Measurements from ENCODE around the gene TMEM135.

DNA sequence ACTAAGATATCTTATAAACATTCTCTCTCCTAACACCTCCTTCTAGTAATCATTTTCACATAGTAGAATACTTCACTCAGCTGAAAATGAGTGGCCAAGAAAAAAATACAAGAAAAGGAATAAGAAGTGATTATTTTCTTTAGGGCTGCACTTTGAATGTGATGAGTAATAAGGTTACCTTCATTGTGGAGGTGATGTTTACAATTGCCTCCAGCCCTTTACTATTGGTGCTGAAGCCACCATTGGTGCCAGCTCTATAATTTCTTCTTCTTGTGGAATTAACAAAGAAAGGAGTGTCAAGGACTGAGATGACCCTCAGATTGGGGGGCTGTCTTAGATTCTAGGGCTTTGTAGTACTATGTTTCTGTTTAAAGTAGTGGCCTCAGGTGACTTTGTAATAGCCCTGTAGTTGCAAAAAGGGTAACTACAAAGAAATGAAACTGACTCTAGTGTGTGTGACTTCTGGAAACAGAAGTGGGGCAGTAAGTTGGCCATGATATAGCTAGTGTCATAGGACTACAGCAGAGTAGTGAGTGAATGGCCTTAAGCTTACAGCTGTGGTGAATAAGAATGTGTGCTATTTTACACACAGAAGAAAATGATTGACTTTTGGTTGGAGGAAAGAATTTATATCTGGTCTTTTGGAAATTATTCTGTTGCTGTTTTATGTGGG, 287.2 kb downstream of the TMEM135 start:
- no peak for TF ChIP-seq EZH2 (IDR thresholded peaks at IDR 0.05; ENCODE audit: borderline replicate concordance, insufficient read depth, low read depth, low read length, poor library complexity, severe bottlenecking)
- TF ChIP-seq, protein P1, sequence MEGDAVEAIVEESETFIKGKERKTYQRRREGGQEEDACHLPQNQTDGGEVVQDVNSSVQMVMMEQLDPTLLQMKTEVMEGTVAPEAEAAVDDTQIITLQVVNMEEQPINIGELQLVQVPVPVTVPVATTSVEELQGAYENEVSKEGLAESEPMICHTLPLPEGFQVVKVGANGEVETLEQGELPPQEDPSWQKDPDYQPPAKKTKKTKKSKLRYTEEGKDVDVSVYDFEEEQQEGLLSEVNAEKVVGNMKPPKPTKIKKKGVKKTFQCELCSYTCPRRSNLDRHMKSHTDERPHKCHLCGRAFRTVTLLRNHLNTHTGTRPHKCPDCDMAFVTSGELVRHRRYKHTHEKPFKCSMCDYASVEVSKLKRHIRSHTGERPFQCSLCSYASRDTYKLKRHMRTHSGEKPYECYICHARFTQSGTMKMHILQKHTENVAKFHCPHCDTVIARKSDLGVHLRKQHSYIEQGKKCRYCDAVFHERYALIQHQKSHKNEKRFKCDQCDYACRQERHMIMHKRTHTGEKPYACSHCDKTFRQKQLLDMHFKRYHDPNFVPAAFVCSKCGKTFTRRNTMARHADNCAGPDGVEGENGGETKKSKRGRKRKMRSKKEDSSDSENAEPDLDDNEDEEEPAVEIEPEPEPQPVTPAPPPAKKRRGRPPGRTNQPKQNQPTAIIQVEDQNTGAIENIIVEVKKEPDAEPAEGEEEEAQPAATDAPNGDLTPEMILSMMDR (IDR thresholded peaks at IDR 0.05), result no peak
